ENCODE measurements around the gene CHST1.

The CHST1 gene

GRCh38 chr11:45687836-45688235 is 22.4 kb upstream of the CHST1 start:
- no peak overlapping the region for H3K4me3 ChIP-seq (ENCODE audit: low read length)

GRCh38 chr11:45685964-45686537 is 20.6 kb upstream of the CHST1 start:
- no peaks in the 10 kb centered on the region for H3K9me3 ChIP-seq (ENCODE audit: control insufficient read depth, low read length)
- no peaks in the 10 kb centered on the region for H3K36me3 ChIP-seq (ENCODE audit: control insufficient read depth, insufficient read depth, low read length, severe bottlenecking)
- no peaks in the 10 kb centered on the region for H3K4me1 ChIP-seq (ENCODE audit: control insufficient read depth, insufficient read depth, low read length)
- H3K4me3 ChIP-seq (ENCODE audit: low read length) = no peak overlapping the region
- no peak overlapping the region for H3K9ac ChIP-seq (ENCODE audit: low read length)
- peaks cover 60% of the 10 kb centered on the region for H3K27me3 ChIP-seq (replicated peaks; ENCODE audit: control insufficient read depth, insufficient read depth, low read length)
- DNase-seq (ENCODE audit: low read depth) = no peak

More at GRCh38 chr11:45687836-45688235, 22.4 kb upstream of the CHST1 start:
- DNase-seq (ENCODE audit: low read depth) = no peak
- H3K36me3 ChIP-seq (ENCODE audit: control insufficient read depth, insufficient read depth, low read length, severe bottlenecking) = no peaks in the 10 kb centered on the region
- no peaks in the 10 kb centered on the region for H3K4me1 ChIP-seq (ENCODE audit: control insufficient read depth, insufficient read depth, low read length)
- H3K27me3 ChIP-seq (replicated peaks; ENCODE audit: control insufficient read depth, insufficient read depth, low read length) = peaks cover 56% of the 10 kb centered on the region
- H3K9me3 ChIP-seq (ENCODE audit: control insufficient read depth, low read length) = no peaks in the 10 kb centered on the region
- H3K9ac ChIP-seq (ENCODE audit: low read length) = no peak overlapping the region

- peaks cover 72% of the 10 kb centered on the region for H3K27me3 ChIP-seq (replicated peaks; ENCODE audit: control insufficient read depth, insufficient read depth, low read length)
- H3K4me1 ChIP-seq (ENCODE audit: control insufficient read depth, insufficient read depth, low read length) = no peaks in the 10 kb centered on the region
- H3K4me3 ChIP-seq (ENCODE audit: low read length) = no peak overlapping the region
- H3K9me3 ChIP-seq (ENCODE audit: control insufficient read depth, low read length) = no peaks in the 10 kb centered on the region
- DNase-seq (ENCODE audit: low read depth) = no peak
- no peak overlapping the region for H3K9ac ChIP-seq (ENCODE audit: low read length)
- no peaks in the 10 kb centered on the region for H3K36me3 ChIP-seq (ENCODE audit: control insufficient read depth, insufficient read depth, low read length, severe bottlenecking)
These were observed 19.0 kb upstream of the CHST1 start for GRCh38 chr11:45684440-45684839.

- no peaks in the 10 kb centered on the region for H3K4me1 ChIP-seq (ENCODE audit: control insufficient read depth, insufficient read depth, low read length)
- no peak overlapping the region for H3K9ac ChIP-seq (ENCODE audit: low read length)
- no peaks in the 10 kb centered on the region for H3K36me3 ChIP-seq (ENCODE audit: control insufficient read depth, insufficient read depth, low read length, severe bottlenecking)
- peaks cover 66% of the 10 kb centered on the region for H3K27me3 ChIP-seq (replicated peaks; ENCODE audit: control insufficient read depth, insufficient read depth, low read length)
- H3K4me3 ChIP-seq (ENCODE audit: low read length) = no peak overlapping the region
- H3K9me3 ChIP-seq (ENCODE audit: control insufficient read depth, low read length) = no peaks in the 10 kb centered on the region
- no peak for DNase-seq (ENCODE audit: low read depth)
These were observed 18.0 kb upstream of the CHST1 start for GRCh38 chr11:45683271-45684058.

GRCh38 chr11:45679806-45680205 is 14.4 kb upstream of the CHST1 start:
- H3K4me1 ChIP-seq (ENCODE audit: control insufficient read depth, insufficient read depth, low read length) = no peaks in the 10 kb centered on the region
- H3K27me3 ChIP-seq (replicated peaks; ENCODE audit: control insufficient read depth, insufficient read depth, low read length) = peaks cover 30% of the 10 kb centered on the region
- no peak for DNase-seq (ENCODE audit: low read depth)
- no peak overlapping the region for H3K4me3 ChIP-seq (ENCODE audit: low read length)
- H3K9ac ChIP-seq (ENCODE audit: low read length) = no peak overlapping the region
- no peaks in the 10 kb centered on the region for H3K36me3 ChIP-seq (ENCODE audit: control insufficient read depth, insufficient read depth, low read length, severe bottlenecking)
- H3K9me3 ChIP-seq (ENCODE audit: control insufficient read depth, low read length) = no peaks in the 10 kb centered on the region

- Histone ChIP-seq H3K9ac (ENCODE audit: low read length) (no peak overlapping the region), H3K27me3 (replicated peaks; ENCODE audit: control insufficient read depth, insufficient read depth, low read length) (peaks cover 25% of the 10 kb centered on the region), H3K4me1 (ENCODE audit: control insufficient read depth, insufficient read depth, low read length) (no peaks in the 10 kb centered on the region), H3K9me3 (ENCODE audit: control insufficient read depth, low read length) (no peaks in the 10 kb centered on the region), H3K4me3 (ENCODE audit: low read length) (no peak overlapping the region), H3K36me3 (ENCODE audit: control insufficient read depth, insufficient read depth, low read length, severe bottlenecking) (no peaks in the 10 kb centered on the region)
- DNase-seq (ENCODE audit: low read depth) = no peak
These were observed 13.6 kb upstream of the CHST1 start for GRCh38 chr11:45678976-45679375.

- Histone ChIP-seq H3K4me3 (ENCODE audit: low read length) (no peak overlapping the region), H3K9ac (ENCODE audit: low read length) (no peak overlapping the region), H3K9me3 (ENCODE audit: control insufficient read depth, low read length) (no peaks in the 10 kb centered on the region), H3K36me3 (ENCODE audit: control insufficient read depth, insufficient read depth, low read length, severe bottlenecking) (no peaks in the 10 kb centered on the region), H3K27me3 (replicated peaks; ENCODE audit: control insufficient read depth, insufficient read depth, low read length) (peaks cover 33% of the 10 kb centered on the region), H3K4me1 (ENCODE audit: control insufficient read depth, insufficient read depth, low read length) (no peaks in the 10 kb centered on the region)
- no peak for DNase-seq (ENCODE audit: low read depth)
These were observed 12.5 kb upstream of the CHST1 start for GRCh38 chr11:45677770-45678512.

GRCh38 chr11:45676522-45677095 is 11.2 kb upstream of the CHST1 start:
- no peak for DNase-seq (ENCODE audit: low read depth)
- no peaks in the 10 kb centered on the region for H3K9me3 ChIP-seq (ENCODE audit: control insufficient read depth, low read length)
- H3K4me1 ChIP-seq (ENCODE audit: control insufficient read depth, insufficient read depth, low read length) = no peaks in the 10 kb centered on the region
- H3K4me3 ChIP-seq (ENCODE audit: low read length) = no peak overlapping the region
- H3K9ac ChIP-seq (ENCODE audit: low read length) = no peak overlapping the region
- peaks cover 37% of the 10 kb centered on the region for H3K27me3 ChIP-seq (replicated peaks; ENCODE audit: control insufficient read depth, insufficient read depth, low read length)
- no peaks in the 10 kb centered on the region for H3K36me3 ChIP-seq (ENCODE audit: control insufficient read depth, insufficient read depth, low read length, severe bottlenecking)

GRCh38 chr11:45675646-45676045 is 10.2 kb upstream of the CHST1 start:
- Histone ChIP-seq H3K9ac (ENCODE audit: low read length) (no peak overlapping the region), H3K27me3 (replicated peaks; ENCODE audit: control insufficient read depth, insufficient read depth, low read length) (peaks cover 36% of the 10 kb centered on the region), H3K9me3 (ENCODE audit: control insufficient read depth, low read length) (no peaks in the 10 kb centered on the region), H3K4me3 (ENCODE audit: low read length) (no peak overlapping the region), H3K4me1 (ENCODE audit: control insufficient read depth, insufficient read depth, low read length) (no peaks in the 10 kb centered on the region), H3K36me3 (ENCODE audit: control insufficient read depth, insufficient read depth, low read length, severe bottlenecking) (no peaks in the 10 kb centered on the region)
- no peak for DNase-seq (ENCODE audit: low read depth)

- Histone ChIP-seq H3K4me3 (ENCODE audit: low read length) (no peak overlapping the region), H3K9me3 (ENCODE audit: control insufficient read depth, low read length) (no peaks in the 10 kb centered on the region), H3K4me1 (ENCODE audit: control insufficient read depth, insufficient read depth, low read length) (no peaks in the 10 kb centered on the region), H3K9ac (ENCODE audit: low read length) (no peak overlapping the region), H3K27me3 (replicated peaks; ENCODE audit: control insufficient read depth, insufficient read depth, low read length) (peaks cover 32% of the 10 kb centered on the region), H3K36me3 (ENCODE audit: control insufficient read depth, insufficient read depth, low read length, severe bottlenecking) (no peaks in the 10 kb centered on the region)
- no peak for DNase-seq (ENCODE audit: low read depth)
These were observed 9.2 kb upstream of the CHST1 start for GRCh38 chr11:45674481-45675190.

GRCh38 chr11:45673441-45673840 is 8.0 kb upstream of the CHST1 start:
- Histone ChIP-seq H3K9me3 (ENCODE audit: control insufficient read depth, low read length) (no peaks in the 10 kb centered on the region), H3K4me3 (ENCODE audit: low read length) (no peak overlapping the region), H3K4me1 (ENCODE audit: control insufficient read depth, insufficient read depth, low read length) (no peaks in the 10 kb centered on the region), H3K9ac (ENCODE audit: low read length) (no peak overlapping the region), H3K27me3 (replicated peaks; ENCODE audit: control insufficient read depth, insufficient read depth, low read length) (peaks cover 38% of the 10 kb centered on the region), H3K36me3 (ENCODE audit: control insufficient read depth, insufficient read depth, low read length, severe bottlenecking) (no peaks in the 10 kb centered on the region)
- DNase-seq (ENCODE audit: low read depth) = no peak

All from adipocyte (in vitro differentiated cells).